Measurements from ENCODE around the gene METTL5.

Gene METTL5

DNA sequence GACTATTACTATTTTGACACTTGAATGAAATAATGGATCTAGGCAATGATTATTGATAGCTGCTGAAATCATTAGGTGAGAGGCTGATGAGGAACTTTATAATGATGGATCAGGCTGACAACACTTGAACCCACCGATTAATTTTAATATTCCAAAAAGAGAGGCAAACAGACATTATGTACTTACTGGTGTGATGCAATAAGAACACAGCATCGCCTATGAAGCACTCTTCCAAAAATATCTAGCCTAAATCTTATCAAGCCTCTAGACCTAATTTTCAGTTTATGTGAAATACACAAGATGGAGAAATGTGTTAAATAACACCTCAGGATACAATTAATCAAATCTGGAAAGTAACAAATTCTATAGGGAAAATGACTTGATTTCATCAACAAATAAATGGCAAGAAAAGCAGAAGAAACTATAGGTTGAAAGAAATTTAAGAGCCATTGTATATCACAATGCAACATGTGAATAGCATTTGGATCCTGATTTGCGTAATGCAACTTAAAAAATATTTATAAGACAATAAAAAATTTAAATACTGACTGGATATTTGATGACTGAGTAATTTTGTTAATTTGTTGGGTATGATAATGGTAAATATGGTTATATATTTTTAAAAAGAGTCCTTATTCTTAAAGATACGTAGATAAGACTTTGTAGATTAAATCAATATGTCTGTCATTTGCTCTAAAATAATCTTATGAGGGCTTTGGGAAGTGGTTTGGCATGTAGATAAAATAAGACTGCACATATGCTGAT is 43.3 kb downstream of the METTL5 start:
- DNase-seq (ENCODE audit: low spot score): no peak

DNA sequence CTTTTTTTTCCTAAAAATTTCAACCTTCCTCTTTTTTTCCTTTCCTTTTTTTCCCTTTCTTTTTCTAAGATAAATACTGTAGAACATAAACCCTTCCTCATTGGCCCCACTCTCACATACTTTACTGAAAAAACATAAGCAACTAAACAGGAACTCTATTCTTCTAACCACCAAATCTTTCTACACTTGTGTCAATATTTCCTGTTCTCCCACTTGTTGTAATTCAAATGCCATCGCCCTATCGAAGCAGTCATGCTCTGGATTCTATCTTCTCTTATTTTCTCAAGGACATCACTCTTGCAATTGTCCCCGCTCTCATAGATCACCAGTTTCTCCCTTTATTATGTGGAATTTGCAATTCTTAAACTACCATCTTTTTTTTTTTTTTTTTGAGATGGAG is 46.3 kb downstream of the METTL5 start:
- DNase-seq (ENCODE audit: low spot score): no peak

DNA sequence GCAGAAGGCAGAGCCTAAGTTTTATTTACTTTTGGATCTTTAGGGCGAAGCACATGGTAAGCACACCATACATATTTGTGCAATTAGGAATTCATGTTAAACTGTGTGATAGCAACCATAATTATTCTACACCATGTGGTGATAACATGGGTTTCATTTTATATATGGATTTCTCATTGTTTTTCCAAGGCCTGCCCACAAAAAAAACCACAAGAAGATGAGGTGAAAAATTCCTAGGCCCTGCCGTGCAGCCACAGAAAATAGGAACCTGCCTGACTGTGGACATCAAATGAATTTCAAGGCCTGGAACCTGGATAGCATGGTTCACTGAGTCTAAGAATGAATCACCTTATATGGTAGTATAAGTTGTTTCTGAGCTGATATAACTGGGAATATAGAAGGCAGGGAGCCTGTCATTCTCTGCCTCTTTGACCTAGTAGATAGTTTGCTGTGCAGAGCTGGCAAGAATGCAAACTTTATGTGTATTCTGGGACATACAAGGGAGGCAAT is 48.4 kb downstream of the METTL5 start:
- DNase-seq (ENCODE audit: low spot score): no peak

DNA sequence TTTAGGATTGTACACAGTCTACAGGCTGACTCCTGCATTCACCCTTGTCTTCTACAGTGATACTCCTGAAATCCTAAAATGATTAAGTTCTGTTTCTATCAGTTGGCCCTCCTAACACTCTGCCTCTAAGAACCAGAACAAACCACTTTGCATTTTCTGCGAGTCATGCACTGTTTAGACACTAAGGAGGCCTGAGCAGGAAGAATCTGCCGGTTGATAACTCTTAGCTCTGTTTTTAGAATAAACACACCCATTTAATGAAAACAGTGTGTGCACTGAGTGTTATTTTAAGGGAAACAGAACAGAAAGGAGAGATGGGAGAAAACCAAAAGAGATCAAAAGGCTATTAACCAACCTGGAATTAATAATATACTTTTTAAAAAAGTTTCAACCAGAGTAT is 48.9 kb downstream of the METTL5 start:
- DNase-seq (ENCODE audit: low spot score): no peak

DNA sequence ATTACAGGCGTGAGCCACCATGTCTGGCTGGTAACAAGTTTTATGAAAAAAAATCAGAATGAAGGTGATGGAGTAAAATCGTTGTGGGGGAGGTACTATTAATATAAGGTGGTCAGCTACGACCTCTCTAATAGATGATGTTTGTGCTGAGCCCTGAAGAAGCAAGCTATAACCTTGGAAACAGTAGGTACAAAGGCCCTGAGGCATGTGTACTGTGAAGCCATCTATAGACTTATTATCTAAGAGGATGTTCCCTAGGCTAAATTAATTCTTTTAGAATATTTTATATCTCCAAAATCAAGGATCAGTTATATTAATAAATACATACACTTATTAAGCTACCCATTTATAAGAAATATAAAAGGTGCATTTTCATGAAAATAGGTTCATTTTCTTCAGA is 49.4 kb downstream of the METTL5 start:
- no peak for DNase-seq (ENCODE audit: low spot score)

DNA sequence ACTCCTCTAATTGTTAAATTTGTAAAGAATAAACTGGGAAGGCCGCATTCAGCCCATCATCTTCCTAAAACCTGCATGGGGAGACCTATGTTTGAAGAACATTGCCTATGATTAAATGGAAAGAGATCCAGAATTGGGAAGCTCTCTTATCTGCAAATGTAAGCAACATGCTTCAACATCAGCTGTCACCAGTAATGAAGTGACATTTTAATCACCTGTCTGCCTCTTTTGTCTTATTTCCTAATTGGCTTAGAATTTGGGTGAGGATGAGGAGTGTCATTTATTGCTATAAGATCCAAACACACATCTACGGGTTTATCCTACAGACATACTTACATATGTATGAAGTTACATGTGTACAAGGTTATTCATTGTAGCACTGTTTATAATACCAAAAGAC is 52.1 kb downstream of the METTL5 start:
- DNase-seq (ENCODE audit: low spot score): no peak

DNA sequence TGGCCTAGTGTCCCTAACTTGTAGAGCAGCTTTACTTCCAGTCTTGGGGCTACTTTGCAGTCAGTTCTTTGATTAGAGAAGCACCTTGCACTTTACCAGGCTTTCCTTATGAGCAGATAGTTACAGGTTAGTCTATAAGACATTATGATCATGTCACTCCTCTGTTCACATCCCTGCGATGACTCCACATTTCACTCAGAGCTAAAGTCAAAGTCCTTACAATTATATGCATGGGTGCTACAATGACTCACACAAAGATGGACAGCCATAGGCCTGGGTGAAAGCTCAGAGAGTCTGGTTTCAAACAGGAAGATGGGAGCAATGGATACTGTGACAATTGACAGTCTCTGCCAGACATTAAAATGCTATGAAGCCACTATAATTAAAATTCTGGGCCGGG is 53.1 kb downstream of the METTL5 start:
- DNase-seq (ENCODE audit: low spot score): no peak

DNA sequence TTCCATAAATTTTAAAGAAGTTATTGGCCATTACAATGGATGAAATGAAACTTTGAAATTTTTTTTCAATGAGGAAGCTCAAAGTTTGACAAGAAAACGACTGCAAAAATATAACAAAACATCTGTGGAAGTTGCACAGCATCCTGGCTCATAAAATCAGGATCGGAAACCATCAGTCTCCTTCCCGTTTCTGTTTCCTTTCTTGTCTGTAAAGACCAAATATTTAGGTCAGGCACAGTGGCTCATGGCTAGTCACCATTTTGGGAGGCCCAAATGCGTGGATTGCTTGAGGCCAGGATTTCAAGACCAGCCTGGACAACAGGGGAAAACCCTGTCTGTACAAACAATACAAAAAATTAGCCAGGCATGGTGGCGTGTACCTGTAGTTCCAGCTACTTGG is 53.7 kb downstream of the METTL5 start:
- DNase-seq (ENCODE audit: low spot score): no peak

DNA sequence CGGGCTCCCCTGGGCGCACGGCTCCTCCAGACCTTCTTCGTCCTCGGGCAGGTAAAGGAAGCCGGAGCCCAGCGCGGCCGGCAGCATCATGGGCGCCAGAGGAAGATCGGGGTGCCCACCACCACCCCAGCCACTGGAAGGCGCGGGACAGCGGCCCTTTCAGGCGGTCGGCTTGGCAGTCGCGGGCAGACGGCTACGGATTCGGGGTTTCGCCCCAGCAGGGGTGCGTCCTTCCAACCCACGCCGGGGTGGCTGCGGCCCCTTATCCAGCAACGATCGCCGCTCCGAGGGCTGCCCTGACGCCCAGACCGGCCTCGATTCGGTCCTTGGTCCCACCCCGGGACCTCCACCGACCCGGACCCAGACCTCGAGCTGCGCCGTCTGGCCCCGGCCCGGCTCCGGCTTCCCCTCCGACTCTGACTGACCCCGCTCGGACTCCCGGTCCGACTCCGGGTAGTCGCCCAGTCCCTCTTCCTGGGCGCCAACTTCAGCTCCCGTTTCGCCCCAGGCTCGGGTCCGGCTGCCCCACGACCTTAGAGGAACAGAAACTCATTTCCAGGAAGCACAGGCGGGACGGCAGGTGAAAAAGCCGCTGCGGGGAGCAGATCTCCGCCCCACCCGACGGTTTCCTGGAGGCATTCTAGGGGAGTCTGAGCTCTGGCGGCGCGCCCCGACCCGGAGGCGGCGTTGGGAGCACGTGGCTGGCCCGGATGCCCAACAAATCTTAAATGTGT is 56.3 kb downstream of the METTL5 start:
- DNase-seq (ENCODE audit: low spot score): no peak

DNA sequence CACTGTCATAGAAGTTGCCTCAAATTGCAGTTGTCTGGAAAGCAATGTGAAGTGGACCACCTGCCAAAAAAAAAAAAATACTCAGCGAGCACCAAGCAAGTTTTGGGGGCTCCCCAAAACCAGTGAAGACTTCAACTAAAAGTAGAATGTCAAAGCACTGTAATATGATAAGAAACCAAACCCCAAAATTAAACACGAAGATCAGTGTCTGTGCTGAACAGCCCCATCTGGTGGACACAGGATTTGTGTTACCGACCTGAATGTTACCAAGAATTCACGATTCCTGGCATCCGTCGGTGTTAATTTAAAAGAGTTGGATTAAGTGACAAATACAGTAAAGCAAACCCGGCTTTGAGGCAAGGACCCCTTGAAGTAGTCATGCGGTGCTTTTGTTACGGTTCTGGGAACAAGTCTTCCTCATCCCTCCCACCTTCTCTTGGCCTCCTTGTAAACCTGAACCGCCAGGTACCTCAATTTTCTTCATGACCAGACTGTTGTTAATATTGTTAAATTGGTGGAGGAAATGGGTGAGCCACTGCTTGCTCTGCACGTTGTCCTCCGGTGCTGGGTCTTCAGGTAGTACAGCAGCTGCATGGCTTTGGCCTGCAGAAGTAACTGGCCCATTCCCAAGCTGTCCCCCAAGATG is 57.3 kb downstream of the METTL5 start:
- peak; percentile 68 for DNase-seq (ENCODE audit: low spot score)

DNA sequence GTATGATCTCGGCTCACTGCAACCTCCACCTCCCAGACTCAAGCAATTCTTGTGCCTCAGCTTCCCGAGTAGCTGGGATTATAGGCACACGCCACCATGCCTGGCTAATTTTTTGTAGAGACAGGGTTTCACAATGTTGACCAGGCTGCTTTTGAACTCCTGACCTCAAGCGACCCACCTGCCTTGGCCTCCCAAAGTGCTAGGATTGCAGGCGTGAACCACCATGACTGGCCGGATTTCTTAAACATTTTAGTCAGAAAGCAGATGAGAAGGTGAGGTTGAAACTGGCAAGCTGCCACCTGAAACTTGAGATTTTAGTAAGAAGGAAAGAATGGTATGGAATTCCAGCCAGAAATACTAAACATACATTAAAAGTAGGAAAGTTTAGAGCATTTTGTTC is 59.2 kb downstream of the METTL5 start:
- no peak for DNase-seq (ENCODE audit: low spot score)

DNA sequence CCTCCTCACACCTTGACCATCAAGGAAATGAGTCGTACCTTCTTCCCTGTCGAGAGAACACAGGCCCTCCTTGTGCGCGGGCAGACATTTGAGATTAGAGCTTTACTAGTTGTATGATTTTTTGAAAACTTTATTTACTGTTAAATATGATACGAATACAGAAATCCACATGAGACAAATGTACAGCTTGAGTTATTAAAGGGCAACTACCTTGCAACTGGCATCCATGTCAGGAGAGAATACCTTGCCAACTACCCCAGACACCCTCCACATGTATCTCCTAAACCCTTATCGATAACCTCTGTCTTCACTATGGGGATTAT is 62.8 kb downstream of the METTL5 start:
- no peak for DNase-seq (ENCODE audit: low spot score)

All from HuH-7 (cell line).